ENCODE results near the gene SLC7A6OS.

SLC7A6OS gene

GRCh38 chr16:68249371-68249770 lies 61.4 kb downstream of the SLC7A6OS start:
- DNase-seq: no peak
